ENCODE measurements around the gene FASN. TPM values are rescaled to one million over a fixed set of nuclear protein-coding genes. Genes with fewer than 3 reads are reported as not detected.

FASN gene
- total RNA-seq, 1 experiment from 2014 or later = 433 TPM

DNA sequence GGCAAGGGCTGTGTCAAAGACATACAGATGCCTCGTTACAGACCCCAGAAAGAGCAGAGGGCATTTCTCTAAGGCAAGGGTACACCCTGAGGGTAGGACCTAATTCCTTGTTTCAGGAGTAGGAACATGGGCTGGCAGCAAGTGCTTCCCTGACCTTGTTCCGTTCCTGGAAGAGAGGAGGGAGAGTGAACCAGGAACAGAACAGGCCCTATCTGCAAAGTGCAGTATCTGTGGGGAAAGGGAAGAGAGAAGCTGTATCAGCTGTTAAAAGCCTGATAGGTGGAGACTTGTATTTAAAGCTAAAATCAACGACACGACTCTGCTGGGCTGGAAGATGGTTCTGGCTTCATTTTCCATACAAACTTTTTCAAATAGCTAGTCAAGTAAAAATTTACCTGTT is 26.1 kb upstream of the FASN start:
- Mint-ChIP-seq H3K4me1 (peaks cover 6 to 13% of the 10 kb centered on the region in 2 experiments), H3K36me3 (ENCODE audit: insufficient read depth in 1 of 3, low read depth in 3 of 3) (no peaks in the 10 kb centered on the region; a peak in 1 of 7 replicates), H3K4me3 (no peak overlapping the region), H3K27ac (no peak overlapping the region), H3K9me3 (no peaks in the 10 kb centered on the region), H3K27me3 (ENCODE audit: low read depth) (peaks cover 30% of the 10 kb centered on the region)
- Histone ChIP-seq H3K18ac (ENCODE audit: insufficient read length, low read depth, low read length) (no peak overlapping the region), H2BK5ac (ENCODE audit: insufficient read length, low read length) (no peak overlapping the region), H3K56ac (ENCODE audit: insufficient read length, low read depth, low read length) (no peak overlapping the region), H3K27ac (ENCODE audit: insufficient read length, low read depth, low read length) (no peak overlapping the region), H3K4me1 (ENCODE audit: insufficient read depth, low read length) (no peaks in the 10 kb centered on the region), H4K91ac (ENCODE audit: insufficient read length, low read depth, low read length) (no peak overlapping the region), H3K79me2 (ENCODE audit: insufficient read depth, low read length) (no peaks in the 10 kb centered on the region), H2AK5ac (ENCODE audit: insufficient read length, low read length) (no peak overlapping the region), H3K23ac (ENCODE audit: insufficient read length, low read depth, low read length) (no peak overlapping the region), H3T11ph (ENCODE audit: low read length) (no peak overlapping the region), H4K8ac (replicated peaks; ENCODE audit: insufficient read length, low read depth, low read length) (no peak overlapping the region), H3K9me3 (ENCODE audit: control insufficient read depth, low read depth, low read length) (no peaks in the 10 kb centered on the region), H2BK12ac (ENCODE audit: insufficient read length, low read depth, low read length) (no peak overlapping the region), H4K5ac (ENCODE audit: insufficient read length, low read depth, low read length) (no peak overlapping the region), H3K4ac (ENCODE audit: low read depth, low read length) (no peak overlapping the region), H3K79me1 (ENCODE audit: insufficient read depth, low read depth, low read length, poor library complexity, severe bottlenecking) (no peaks in the 10 kb centered on the region), H2BK15ac (ENCODE audit: low read depth, low read length) (no peak overlapping the region), H2BK120ac (ENCODE audit: low read depth, low read length, poor library complexity, severe bottlenecking) (no peak overlapping the region), H2BK20ac (ENCODE audit: low read depth, low read length, poor library complexity, severe bottlenecking) (no peak overlapping the region), H3K23me2 (ENCODE audit: insufficient read length, low read depth, low read length, poor library complexity, severe bottlenecking) (no peaks in the 10 kb centered on the region), H3K14ac (ENCODE audit: insufficient read depth, low read length) (no peak overlapping the region), H2AFZ (ENCODE audit: low read length) (no peak overlapping the region), H3K27me3 (ENCODE audit: insufficient read depth, low read length) (no peaks in the 10 kb centered on the region), H3K9ac (ENCODE audit: extremely low read depth, insufficient read length, low read length) (no peak overlapping the region), H4K20me1 (ENCODE audit: control insufficient read depth, insufficient read depth, insufficient read length) (no peaks in the 10 kb centered on the region), H3K4me2 (ENCODE audit: insufficient read depth, insufficient read length, low read length) (no peak overlapping the region)
- no CpG with 5 or more reads among the region's 4 CpGs for WGBS (ENCODE audit: extremely low coverage, insufficient read length, low lambda C conversion rate)
- TF ChIP-seq, protein P1, sequence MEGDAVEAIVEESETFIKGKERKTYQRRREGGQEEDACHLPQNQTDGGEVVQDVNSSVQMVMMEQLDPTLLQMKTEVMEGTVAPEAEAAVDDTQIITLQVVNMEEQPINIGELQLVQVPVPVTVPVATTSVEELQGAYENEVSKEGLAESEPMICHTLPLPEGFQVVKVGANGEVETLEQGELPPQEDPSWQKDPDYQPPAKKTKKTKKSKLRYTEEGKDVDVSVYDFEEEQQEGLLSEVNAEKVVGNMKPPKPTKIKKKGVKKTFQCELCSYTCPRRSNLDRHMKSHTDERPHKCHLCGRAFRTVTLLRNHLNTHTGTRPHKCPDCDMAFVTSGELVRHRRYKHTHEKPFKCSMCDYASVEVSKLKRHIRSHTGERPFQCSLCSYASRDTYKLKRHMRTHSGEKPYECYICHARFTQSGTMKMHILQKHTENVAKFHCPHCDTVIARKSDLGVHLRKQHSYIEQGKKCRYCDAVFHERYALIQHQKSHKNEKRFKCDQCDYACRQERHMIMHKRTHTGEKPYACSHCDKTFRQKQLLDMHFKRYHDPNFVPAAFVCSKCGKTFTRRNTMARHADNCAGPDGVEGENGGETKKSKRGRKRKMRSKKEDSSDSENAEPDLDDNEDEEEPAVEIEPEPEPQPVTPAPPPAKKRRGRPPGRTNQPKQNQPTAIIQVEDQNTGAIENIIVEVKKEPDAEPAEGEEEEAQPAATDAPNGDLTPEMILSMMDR (conservative IDR thresholded peaks at IDR 0.05) = no peak
- DNase-seq = no peak

Data from H9 (cell line).